Tibial nerve (tissue), 3 donors: ENCODE data around the gene ROBO1.

Experiments
- POLR2A ChIP-seq, 2 donors: fragments of 450-650 bp; IDR thresholded peaks; one replicate each; pipeline ENCODE4 v1.6.1; 2017; ENCODE audit warnings: antibody characterized with exemption in 2 of 2, mild to moderate bottlenecking in 2 of 2, moderate library complexity in 2 of 2
- TF ChIP-seq, protein P1 (sequence below), 5 experiments: fragments of 200-600 bp in 3 of 5; fragments of 450-650 bp in 2 of 5; sonication (generic) in 3 of 5; IDR thresholded peaks; one replicate each; pipeline ENCODE4 v1.5.1; 2016 to 2019; ENCODE audit warnings: antibody characterized with exemption in 5 of 5, mild to moderate bottlenecking in 3 of 5, moderate library complexity in 2 of 5

DNA sequence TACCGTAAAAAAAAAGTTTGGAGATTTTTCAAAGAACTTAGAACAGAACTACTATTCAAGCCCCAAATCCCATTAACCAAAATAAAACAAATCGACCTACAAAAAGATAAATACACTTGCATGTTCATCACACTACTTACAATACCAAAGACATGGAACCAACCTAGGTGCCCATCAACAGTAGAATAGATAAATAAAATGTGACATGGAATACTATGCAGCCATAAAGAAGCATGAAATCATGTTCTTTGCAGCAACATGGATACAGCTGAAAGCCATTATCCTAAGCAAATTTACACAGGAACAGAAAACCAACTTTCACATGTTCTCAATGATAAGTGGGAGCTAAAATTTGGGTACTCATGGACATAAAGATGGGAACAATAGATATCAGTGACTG lies 768.7 kb downstream of the ROBO1 start:
- TF ChIP-seq, protein P1, sequence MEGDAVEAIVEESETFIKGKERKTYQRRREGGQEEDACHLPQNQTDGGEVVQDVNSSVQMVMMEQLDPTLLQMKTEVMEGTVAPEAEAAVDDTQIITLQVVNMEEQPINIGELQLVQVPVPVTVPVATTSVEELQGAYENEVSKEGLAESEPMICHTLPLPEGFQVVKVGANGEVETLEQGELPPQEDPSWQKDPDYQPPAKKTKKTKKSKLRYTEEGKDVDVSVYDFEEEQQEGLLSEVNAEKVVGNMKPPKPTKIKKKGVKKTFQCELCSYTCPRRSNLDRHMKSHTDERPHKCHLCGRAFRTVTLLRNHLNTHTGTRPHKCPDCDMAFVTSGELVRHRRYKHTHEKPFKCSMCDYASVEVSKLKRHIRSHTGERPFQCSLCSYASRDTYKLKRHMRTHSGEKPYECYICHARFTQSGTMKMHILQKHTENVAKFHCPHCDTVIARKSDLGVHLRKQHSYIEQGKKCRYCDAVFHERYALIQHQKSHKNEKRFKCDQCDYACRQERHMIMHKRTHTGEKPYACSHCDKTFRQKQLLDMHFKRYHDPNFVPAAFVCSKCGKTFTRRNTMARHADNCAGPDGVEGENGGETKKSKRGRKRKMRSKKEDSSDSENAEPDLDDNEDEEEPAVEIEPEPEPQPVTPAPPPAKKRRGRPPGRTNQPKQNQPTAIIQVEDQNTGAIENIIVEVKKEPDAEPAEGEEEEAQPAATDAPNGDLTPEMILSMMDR (IDR thresholded peaks at IDR 0.05): no peak
- no peak for TF ChIP-seq POLR2A (IDR thresholded peaks at IDR 0.05)
